Glutamatergic neuron (in vitro differentiated cells): Measurements from ENCODE around the gene GCFC2. TPM values are rescaled to one million over a fixed set of nuclear protein-coding genes. Genes with fewer than 3 reads are reported as not detected.

Experiments used
- DNase-seq: peaks from one replicate; pipeline ENCODE4 v3.0.0; 2022
- H3K27ac Mint-ChIP-seq: one replicate; pipeline ENCODE4 v1.8.0; 2020; ENCODE audit warnings: mild to moderate bottlenecking, mixed read lengths, inconsistent platforms; ENCODE audit not compliant: unreplicated experiment
- H3K27me3 Mint-ChIP-seq: one replicate; pipeline ENCODE4 v1.8.0; 2020; ENCODE audit warnings: mild to moderate bottlenecking, moderate library complexity, mixed read lengths, inconsistent platforms; ENCODE audit not compliant: unreplicated experiment
- H3K36me3 Mint-ChIP-seq: one replicate; pipeline ENCODE4 v1.8.0; 2020; ENCODE audit warnings: mild to moderate bottlenecking, mixed read lengths, inconsistent platforms; ENCODE audit not compliant: unreplicated experiment
- H3K4me1 Mint-ChIP-seq: one replicate; pipeline ENCODE4 v1.8.0; 2020; ENCODE audit warnings: mild to moderate bottlenecking, low read depth, mixed read lengths, inconsistent platforms; ENCODE audit not compliant: unreplicated experiment
- H3K4me3 Mint-ChIP-seq: one replicate; pipeline ENCODE4 v1.8.0; 2020; ENCODE audit warnings: mild to moderate bottlenecking, mixed read lengths, inconsistent platforms; ENCODE audit not compliant: unreplicated experiment
- H3K9me3 Mint-ChIP-seq: one replicate; pipeline ENCODE4 v1.8.0; 2020; ENCODE audit warnings: mild to moderate bottlenecking, moderate library complexity, mixed read lengths, inconsistent platforms; ENCODE audit not compliant: unreplicated experiment
- CTCF ChIP-seq: fragments of 200-600 bp; sonication (generic); IDR thresholded peaks from one replicate; pipeline ENCODE4 v1.5.0; 2021; ENCODE audit not compliant: partially characterized antibody, unreplicated experiment
- total RNA-seq: library from RNA; stranded (reverse); fragmentation: NEBNext Ultra II Directional; extraction: Animal tissue kit (Norgen Biotek cat#: 25700); gene quantifications from one replicate; pipeline ENCODE4 v1.2.1, GENCODE V29; 2021; ENCODE audit not compliant: unreplicated experiment

Gene GCFC2
- total RNA-seq, 1 donor from 2014 or later: 12.9 TPM

DNA sequence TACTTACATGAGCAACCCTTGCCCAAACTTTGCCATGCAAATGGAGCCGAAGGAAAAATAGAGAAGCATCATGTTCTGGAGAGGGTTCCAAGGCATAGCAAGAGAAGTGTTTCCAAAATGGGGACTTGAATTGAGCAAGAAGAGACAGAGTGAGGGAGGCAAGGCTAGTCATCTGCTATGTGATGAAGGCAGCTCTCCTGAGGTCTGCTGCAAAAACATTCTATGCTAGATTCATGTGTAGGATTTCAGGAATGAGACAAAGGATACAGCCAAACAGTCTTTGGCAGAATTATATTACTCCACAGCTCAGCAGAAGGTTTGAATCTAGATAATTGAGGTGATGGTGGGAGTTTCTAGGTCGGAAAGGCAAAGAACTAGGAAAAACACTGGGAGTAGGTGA is 88.2 kb downstream of the GCFC2 start:
- H3K4me3 Mint-ChIP-seq: no peak overlapping the region
- no peak overlapping the region for H3K27ac Mint-ChIP-seq
- DNase-seq: no peak
- H3K27me3 Mint-ChIP-seq: no peaks in the 10 kb centered on the region
- TF ChIP-seq CTCF: no peak
- no peaks in the 10 kb centered on the region for H3K36me3 Mint-ChIP-seq
- no peaks in the 10 kb centered on the region for H3K4me1 Mint-ChIP-seq
- no peaks in the 10 kb centered on the region for H3K9me3 Mint-ChIP-seq

DNA sequence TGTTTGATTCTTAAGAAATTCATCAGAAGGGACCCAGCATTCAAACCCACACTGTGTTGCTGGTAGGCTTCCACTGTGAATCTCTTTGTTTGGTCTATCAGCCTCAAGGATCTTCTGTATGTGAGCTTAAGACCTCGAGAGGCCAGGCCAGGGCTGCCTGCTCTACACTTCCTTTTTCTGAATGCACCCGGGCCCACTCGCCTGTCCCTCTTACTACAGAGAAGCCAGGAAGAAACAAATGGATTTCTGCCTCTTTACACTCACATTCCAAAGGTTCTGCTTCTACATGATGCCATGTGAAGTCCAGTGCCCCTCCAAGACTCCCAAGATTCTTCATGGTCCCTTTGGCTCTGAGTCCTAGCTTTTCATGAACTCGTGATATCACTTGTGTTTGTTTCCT is 89.5 kb downstream of the GCFC2 start:
- Mint-ChIP-seq H3K9me3 (no peaks in the 10 kb centered on the region), H3K36me3 (no peaks in the 10 kb centered on the region), H3K27ac (no peak overlapping the region), H3K4me3 (no peak overlapping the region), H3K4me1 (no peaks in the 10 kb centered on the region), H3K27me3 (no peaks in the 10 kb centered on the region)
- no peak for DNase-seq
- TF ChIP-seq CTCF: no peak

GRCh38 chr2:75619956-75620740 is 90.6 kb downstream of the GCFC2 start:
- H3K27me3 Mint-ChIP-seq: no peaks in the 10 kb centered on the region

GRCh38 chr2:75616933-75617332 is 93.8 kb downstream of the GCFC2 start:
- no peaks in the 10 kb centered on the region for H3K36me3 Mint-ChIP-seq
- H3K9me3 Mint-ChIP-seq: no peaks in the 10 kb centered on the region
- no peak overlapping the region for H3K27ac Mint-ChIP-seq
- H3K4me1 Mint-ChIP-seq: no peaks in the 10 kb centered on the region
- no peak overlapping the region for H3K4me3 Mint-ChIP-seq
- TF ChIP-seq CTCF: no peak
- no peaks in the 10 kb centered on the region for H3K27me3 Mint-ChIP-seq
- no peak for DNase-seq

More at GRCh38 chr2:75619956-75620740, 90.6 kb downstream of the GCFC2 start:
- no peak overlapping the region for H3K27ac Mint-ChIP-seq
- H3K9me3 Mint-ChIP-seq: no peaks in the 10 kb centered on the region
- no peaks in the 10 kb centered on the region for H3K4me1 Mint-ChIP-seq
- TF ChIP-seq CTCF: no peak
- H3K4me3 Mint-ChIP-seq: no peak overlapping the region
- no peaks in the 10 kb centered on the region for H3K36me3 Mint-ChIP-seq
- DNase-seq: no peak

DNA sequence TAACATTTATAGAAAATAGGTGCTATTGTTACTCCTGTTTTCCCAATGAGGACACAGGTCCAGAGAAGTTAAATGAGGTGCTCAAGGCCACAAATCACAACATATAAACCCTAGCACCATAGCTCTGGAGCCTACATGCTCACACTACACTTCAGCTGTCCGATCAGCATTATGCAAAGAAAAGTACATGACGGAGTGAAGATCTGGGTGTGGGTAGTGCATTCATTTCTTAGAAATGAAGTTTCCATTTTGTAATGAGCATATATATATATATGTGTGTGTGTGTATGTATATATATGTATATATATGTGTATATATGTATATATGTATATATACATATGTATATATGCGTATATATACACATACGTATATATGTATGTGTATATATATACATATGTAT is 94.3 kb downstream of the GCFC2 start:
- H3K36me3 Mint-ChIP-seq: no peaks in the 10 kb centered on the region
- no peak overlapping the region for H3K4me3 Mint-ChIP-seq
- no peaks in the 10 kb centered on the region for H3K9me3 Mint-ChIP-seq
- H3K4me1 Mint-ChIP-seq: no peaks in the 10 kb centered on the region
- DNase-seq: no peak
- no peak for TF ChIP-seq CTCF
- H3K27me3 Mint-ChIP-seq: no peaks in the 10 kb centered on the region
- no peak overlapping the region for H3K27ac Mint-ChIP-seq
